Activated gamma-delta T cell (primary cell): Measurements from ENCODE around the gene SIGLEC10.
"Not testable (repeated sequence)": the region's sequence is repeated elsewhere in the genome, so short reads cannot be mapped to it uniquely, and the experiment has no call there.

Source experiments
- DNase-seq: peaks from one replicate; lab custom pipeline; 2025; lab: John Stamatoyannopoulos, UW

SIGLEC10 gene

GRCh38 chr19:51439021-51439465, 21.6 kb upstream of the SIGLEC10 start:
- no peak for DNase-seq

- DNase-seq: no peak
These were observed 17.0 kb upstream of the SIGLEC10 start for GRCh38 chr19:51434456-51434855.

GRCh38 chr19:51433043-51433442, 15.6 kb upstream of the SIGLEC10 start:
- no peak for DNase-seq

GRCh38 chr19:51431124-51431523, 13.7 kb upstream of the SIGLEC10 start:
- no peak for DNase-seq

GRCh38 chr19:51430221-51430620, 12.8 kb upstream of the SIGLEC10 start:
- no peak for DNase-seq

GRCh38 chr19:51427201-51427600, 9.8 kb upstream of the SIGLEC10 start:
- DNase-seq: no peak

- DNase-seq: peak; percentile 59
These were observed 4.6 kb upstream of the SIGLEC10 start for GRCh38 chr19:51422053-51422448.

- DNase-seq: no peak
These were observed 4.0 kb upstream of the SIGLEC10 start for GRCh38 chr19:51421229-51422052.

- not testable (repeated sequence) for DNase-seq
These were observed 3.1 kb upstream of the SIGLEC10 start for GRCh38 chr19:51420511-51420910.

GRCh38 chr19:51418707-51419106, 1.3 kb upstream of the SIGLEC10 start:
- DNase-seq: no peak

GRCh38 chr19:51417810-51418157, 342 bp upstream of the SIGLEC10 start:
- DNase-seq: no peak

- DNase-seq: not testable (repeated sequence)
These were observed 1.0 kb downstream of the SIGLEC10 start for GRCh38 chr19:51416422-51416821.

- no peak for DNase-seq
These were observed 2.3 kb downstream of the SIGLEC10 start for GRCh38 chr19:51415187-51415586.

- DNase-seq: no peak
These were observed 6.3 kb downstream of the SIGLEC10 start for GRCh38 chr19:51410950-51411748.

- no peak for DNase-seq
These were observed 9.8 kb downstream of the SIGLEC10 start for GRCh38 chr19:51407511-51408131.

GRCh38 chr19:51402117-51402516, 15.3 kb downstream of the SIGLEC10 start:
- no peak for DNase-seq

- not testable (repeated sequence) for DNase-seq
These were observed 17.5 kb downstream of the SIGLEC10 start for GRCh38 chr19:51399936-51400335.

- no peak for DNase-seq
These were observed 18.2 kb downstream of the SIGLEC10 start for GRCh38 chr19:51399231-51399630.

- DNase-seq: no peak
These were observed 19.2 kb downstream of the SIGLEC10 start for GRCh38 chr19:51398096-51398704.

GRCh38 chr19:51397453-51397852, 20.0 kb downstream of the SIGLEC10 start:
- DNase-seq: not testable (repeated sequence)

- no peak for DNase-seq
These were observed 21.3 kb downstream of the SIGLEC10 start for GRCh38 chr19:51396175-51396574.
